SK-N-SH treated with all-trans-retinoic acid at 6 μM for 48 hours (cell line): Measurements from ENCODE around the gene RPS6KA4.

Source experiments
- ATAC-seq: fragments of 200-7000 bp; cut with Tn5 transposase; 3 replicates; pipeline ENCODE4 v1.9.1; 2020; ENCODE audit warnings: mild to moderate bottlenecking, moderate library complexity
- ARNTL ChIP-seq: fragments of 450-650 bp; formaldehyde crosslinking; IDR thresholded peaks from 2 replicates; pipeline ENCODE4 v1.5.0; 2020; ENCODE audit warnings: low read depth, mild to moderate bottlenecking, moderate library complexity, borderline replicate concordance
- BACH2 ChIP-seq: fragments of 250-450 bp; sonication (Bioruptor Pico); IDR thresholded peaks from 2 replicates; pipeline ENCODE4 v1.9.0; 2021; ENCODE audit warnings: mild to moderate bottlenecking, borderline replicate concordance
- CREB5 ChIP-seq: fragments of 250-450 bp; sonication (Bioruptor Pico); IDR thresholded peaks from 2 replicates; pipeline ENCODE4 v1.5.1; 2020; ENCODE audit warnings: low read depth, mild to moderate bottlenecking, moderate library complexity
- CSRNP3 ChIP-seq: fragments of 250-450 bp; sonication (Bioruptor Pico); IDR thresholded peaks from 2 replicates; pipeline ENCODE4 v1.5.1; 2021; ENCODE audit warnings: mild to moderate bottlenecking, moderate library complexity
- ESRRG ChIP-seq: fragments of 250-450 bp; sonication (Bioruptor Pico); IDR thresholded peaks from 2 replicates; pipeline ENCODE4 v1.6.1; 2021; ENCODE audit warnings: mild to moderate bottlenecking
- GLIS3 ChIP-seq: fragments of 250-450 bp; sonication (Bioruptor Pico); IDR thresholded peaks from 2 replicates; pipeline ENCODE4 v1.5.0; 2020; ENCODE audit warnings: mild to moderate bottlenecking, moderate library complexity
- ISL1 ChIP-seq: fragments of 250-450 bp; sonication (Bioruptor Pico); IDR thresholded peaks from 2 replicates; pipeline ENCODE4 v2.1.2; 2022; ENCODE audit warnings: mild to moderate bottlenecking, moderate library complexity
- OSR1 ChIP-seq: fragments of 250-450 bp; sonication (Bioruptor Pico); IDR thresholded peaks from 2 replicates; pipeline ENCODE4 v1.8.0; 2022; ENCODE audit warnings: moderate library complexity, mild to moderate bottlenecking, inconsistent platforms
- PATZ1 ChIP-seq: fragments of 250-450 bp; sonication (Bioruptor Pico); IDR thresholded peaks from 2 replicates; pipeline ENCODE4 v1.8.0; 2020; ENCODE audit warnings: mild to moderate bottlenecking, moderate library complexity, borderline replicate concordance
- POU6F1 ChIP-seq: fragments of 250-450 bp; sonication (Bioruptor Pico); IDR thresholded peaks from 2 replicates; pipeline ENCODE4 v1.8.0; 2021; ENCODE audit warnings: low read depth, mild to moderate bottlenecking, moderate library complexity, borderline replicate concordance
- PPARA ChIP-seq: fragments of 250-450 bp; sonication (Bioruptor Pico); IDR thresholded peaks from 2 replicates; pipeline ENCODE4 v1.5.0; 2020; ENCODE audit warnings: mild to moderate bottlenecking, borderline replicate concordance
- SNAI2 ChIP-seq: fragments of 250-450 bp; sonication (Bioruptor Pico); IDR thresholded peaks from 2 replicates; pipeline ENCODE4 v1.5.0; 2020; ENCODE audit warnings: mild to moderate bottlenecking, moderate library complexity
- TCF4 ChIP-seq: fragments of 250-450 bp; sonication (Bioruptor Pico); IDR thresholded peaks from 2 replicates; pipeline ENCODE4 v1.8.0; 2021; ENCODE audit warnings: mild to moderate bottlenecking, moderate library complexity, borderline replicate concordance
- TSHZ2 ChIP-seq: fragments of 250-450 bp; sonication (Bioruptor Pico); IDR thresholded peaks from 2 replicates; pipeline ENCODE4 v1.5.0; 2020; ENCODE audit warnings: mild to moderate bottlenecking, moderate library complexity
- ZC3H10 ChIP-seq: fragments of 250-450 bp; sonication (Bioruptor Pico); IDR thresholded peaks from 2 replicates; pipeline ENCODE4 v1.5.1; 2021; ENCODE audit warnings: mild to moderate bottlenecking, moderate library complexity
- ZFP3 ChIP-seq: fragments of 250-450 bp; sonication (Bioruptor Pico); IDR thresholded peaks from 2 replicates; pipeline ENCODE4 v1.5.0; 2020; ENCODE audit warnings: mild to moderate bottlenecking, moderate library complexity
- ZFP30 ChIP-seq: fragments of 450-650 bp; formaldehyde crosslinking; IDR thresholded peaks from 2 replicates; pipeline ENCODE4 v1.5.0; 2022; ENCODE audit warnings: mild to moderate bottlenecking, moderate library complexity
- ZNF565 ChIP-seq: fragments of 450-650 bp; formaldehyde crosslinking; conservative IDR thresholded peaks from 2 replicates; pipeline ENCODE4 v1.5.0; 2020; ENCODE audit warnings: low read depth, mild to moderate bottlenecking, moderate library complexity
- ZNF70 ChIP-seq: fragments of 450-650 bp; formaldehyde crosslinking; IDR thresholded peaks from 2 replicates; pipeline ENCODE4 v1.5.0; 2020; ENCODE audit warnings: mild to moderate bottlenecking, moderate library complexity
- ZNF8 ChIP-seq: fragments of 450-650 bp; formaldehyde crosslinking; IDR thresholded peaks from 2 replicates; pipeline ENCODE4 v1.5.0; 2020; ENCODE audit warnings: mild to moderate bottlenecking, moderate library complexity

The RPS6KA4 gene

GRCh38 chr11:64362339-64362738 lies 3.4 kb downstream of the RPS6KA4 start:
- no peak for ATAC-seq
- TF ChIP-seq POU6F1 (CRISPR knock-in tag), result no peak
- no peak for TF ChIP-seq ZNF8 (CRISPR knock-in tag)
- TF ChIP-seq CREB5 (CRISPR knock-in tag), result no peak
- TF ChIP-seq TSHZ2 (CRISPR knock-in tag), result no peak
- no peak for TF ChIP-seq PPARA (CRISPR knock-in tag)
- TF ChIP-seq CSRNP3 (CRISPR knock-in tag), result no peak
- no peak for TF ChIP-seq ZNF565 (CRISPR knock-in tag)
- TF ChIP-seq SNAI2 (CRISPR knock-in tag), result no peak
- TF ChIP-seq ZNF70 (CRISPR knock-in tag), result no peak
- no peak for TF ChIP-seq ZFP30 (CRISPR knock-in tag)
- TF ChIP-seq, all 23 proteins: peak for 0

- TF ChIP-seq ZNF70 (CRISPR knock-in tag), result no peak
- TF ChIP-seq TSHZ2 (CRISPR knock-in tag), result no peak
- TF ChIP-seq ZC3H10, result no peak
- no peak for TF ChIP-seq SNAI2 (CRISPR knock-in tag)
- no peak for TF ChIP-seq ZFP3
- TF ChIP-seq PPARA (CRISPR knock-in tag), result no peak
- no peak for TF ChIP-seq ARNTL (CRISPR knock-in tag)
- no peak for TF ChIP-seq ZFP30 (CRISPR knock-in tag)
- TF ChIP-seq ESRRG (CRISPR knock-in tag), result no peak
- no peak for TF ChIP-seq CREB5 (CRISPR knock-in tag)
- no peak for TF ChIP-seq TCF4 (CRISPR knock-in tag)
- no peak for TF ChIP-seq PATZ1 (CRISPR knock-in tag)
- no peak for TF ChIP-seq GLIS3 (CRISPR knock-in tag)
- no peak for TF ChIP-seq POU6F1 (CRISPR knock-in tag)
- TF ChIP-seq ZNF8 (CRISPR knock-in tag), result no peak
- no peak for TF ChIP-seq ISL1 (CRISPR knock-in tag)
- TF ChIP-seq CSRNP3 (CRISPR knock-in tag), result no peak
- TF ChIP-seq ZNF565 (CRISPR knock-in tag), result no peak
- TF ChIP-seq BACH2 (CRISPR knock-in tag), result no peak
- no peak for TF ChIP-seq OSR1 (CRISPR knock-in tag)
- no peak for ATAC-seq
These were observed 5.5 kb downstream of the RPS6KA4 start for GRCh38 chr11:64364435-64364834.
